NCI-H82 treated with DMSO at 0.1 percent for 48 hours (cell line): ENCODE measurements around the gene CRTAP.
A peak's percentile ranks its signal among the peaks of the same experiment; 100 is the strongest.
"Not testable (repeated sequence)": the region's sequence is repeated elsewhere in the genome, so short reads cannot be mapped to it uniquely, and the experiment has no call there.

Experiments
- DNase-seq: peaks from one replicate; lab custom pipeline; 2025; ENCODE audit not compliant: unreplicated experiment; lab: John Stamatoyannopoulos, UW

Gene CRTAP

DNA sequence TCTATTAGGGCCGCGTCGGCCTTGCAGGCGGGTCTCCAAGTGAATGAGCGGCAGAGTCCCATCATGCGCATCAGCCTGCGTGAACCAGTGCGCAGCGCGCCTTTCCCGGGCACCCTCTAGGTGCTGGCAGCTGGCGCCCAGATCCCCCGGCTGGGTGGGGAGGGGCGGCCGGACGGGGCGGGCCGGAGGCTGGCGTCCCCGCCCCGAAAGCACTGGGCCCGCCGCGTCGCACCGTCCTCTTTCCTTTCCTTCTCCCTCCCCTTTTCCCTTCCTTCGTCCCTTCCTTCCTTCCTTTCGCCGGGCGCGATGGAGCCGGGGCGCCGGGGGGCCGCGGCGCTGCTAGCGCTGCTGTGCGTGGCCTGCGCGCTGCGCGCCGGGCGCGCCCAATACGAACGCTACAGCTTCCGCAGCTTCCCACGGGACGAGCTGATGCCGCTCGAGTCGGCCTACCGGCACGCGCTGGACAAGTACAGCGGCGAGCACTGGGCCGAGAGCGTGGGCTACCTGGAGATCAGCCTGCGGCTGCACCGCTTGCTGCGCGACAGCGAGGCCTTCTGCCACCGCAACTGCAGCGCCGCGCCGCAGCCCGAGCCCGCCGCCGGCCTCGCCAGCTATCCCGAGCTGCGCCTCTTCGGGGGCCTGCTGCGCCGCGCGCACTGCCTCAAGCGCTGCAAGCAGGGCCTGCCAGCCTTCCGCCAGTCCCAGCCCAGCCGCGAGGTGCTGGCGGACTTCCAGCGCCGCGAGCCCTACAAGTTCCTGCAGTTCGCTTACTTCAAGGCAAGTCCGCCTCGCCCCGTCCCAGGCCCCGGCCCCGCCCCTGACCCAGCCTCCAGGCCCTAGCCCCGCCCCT lies at the start of gene CRTAP:
TSS of gene CRTAP (plus strand) at position 243 of the 850 bp plus-strand sequence. CDS start at position 307, 64 bp downstream.
- peak; percentile 50 for DNase-seq

- DNase-seq, result no peak
These were observed 48.9 kb upstream of the CRTAP start for GRCh38 chr3:33064929-33065328.

DNA sequence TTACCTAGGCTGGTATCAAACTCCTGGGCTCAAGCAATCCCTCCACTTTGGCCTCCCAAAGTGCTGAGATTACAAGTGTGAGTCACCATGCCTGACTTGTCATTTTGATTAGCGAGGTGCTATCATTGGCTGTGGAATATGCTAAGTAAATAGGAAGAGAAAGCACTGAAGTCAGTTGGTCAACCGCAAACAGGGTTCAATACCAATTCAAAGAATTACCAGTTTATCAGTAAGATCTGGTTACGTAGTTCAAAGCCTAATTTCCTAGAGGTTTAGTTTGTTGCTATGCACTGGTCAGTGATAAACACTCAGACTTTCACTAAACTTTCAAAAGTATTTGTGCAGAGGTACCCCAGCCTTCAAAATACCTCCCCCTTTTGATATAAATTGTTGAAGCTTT lies 46.3 kb upstream of the CRTAP start:
- no peak for DNase-seq

DNA sequence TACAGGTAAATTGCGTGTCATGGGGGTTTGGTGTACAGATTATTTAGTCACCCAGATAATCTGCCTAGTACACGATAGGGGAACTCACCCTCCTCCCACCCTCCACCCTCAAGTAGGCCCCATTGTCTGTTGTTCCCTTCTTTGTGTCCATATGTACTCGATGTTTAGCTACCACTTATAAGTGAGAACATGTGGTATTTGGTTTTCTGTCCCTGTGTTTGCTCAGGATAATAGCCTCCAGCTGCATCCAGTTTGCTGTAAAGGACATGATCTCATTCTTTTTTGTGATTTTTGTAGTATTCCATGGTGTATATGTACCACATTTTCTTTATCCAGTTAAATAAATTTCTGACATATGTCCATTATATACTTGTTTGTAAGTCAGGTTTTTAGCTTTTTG lies 44.0 kb upstream of the CRTAP start:
- not testable (repeated sequence) for DNase-seq

- DNase-seq, result no peak
These were observed 42.6 kb upstream of the CRTAP start for GRCh38 chr3:33071181-33071580.

- DNase-seq, result no peak
These were observed 41.9 kb upstream of the CRTAP start for GRCh38 chr3:33071946-33072345.

- DNase-seq, result peak; percentile 19
These were observed 39.4 kb upstream of the CRTAP start for GRCh38 chr3:33074217-33075067.

DNA sequence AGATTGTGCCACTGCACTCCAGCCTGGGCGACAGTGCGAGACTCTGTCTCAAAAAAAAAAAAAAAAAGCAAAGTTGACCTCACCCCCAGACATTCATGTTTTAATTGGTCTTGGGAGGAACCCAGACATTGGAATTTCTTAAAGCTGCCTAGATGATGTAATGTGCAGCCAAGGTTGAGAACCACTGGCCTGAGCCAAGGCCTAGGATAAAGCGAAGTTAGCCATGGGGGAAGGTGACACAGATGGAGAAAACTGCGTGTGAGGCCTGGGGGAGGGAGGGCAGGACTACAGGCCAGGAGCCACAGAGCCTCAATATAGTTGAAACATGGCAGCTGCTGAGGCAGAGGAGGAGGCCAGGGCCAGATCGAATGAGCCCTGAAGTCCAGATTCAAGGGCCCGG lies 37.8 kb upstream of the CRTAP start:
- no peak for DNase-seq

DNA sequence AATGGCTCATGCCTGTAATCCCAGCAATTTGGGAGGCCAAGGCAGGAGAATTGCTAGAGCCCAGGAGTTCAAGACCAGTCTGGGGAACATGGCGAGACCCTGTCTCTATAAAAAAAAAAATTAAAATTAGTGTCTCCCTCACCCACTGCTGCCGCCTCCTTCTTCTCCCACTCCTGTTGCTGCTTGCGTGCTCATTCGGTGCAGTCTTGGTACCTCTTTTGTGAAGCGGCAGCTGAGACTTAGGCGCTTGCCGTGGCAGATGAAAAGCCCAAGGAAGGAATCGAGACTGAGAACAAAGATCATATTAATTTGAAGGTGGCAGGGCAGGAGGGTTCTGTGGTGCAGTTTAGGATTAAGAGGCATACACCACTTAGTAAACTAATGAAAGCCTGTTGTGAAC lies 36.9 kb upstream of the CRTAP start:
- DNase-seq, result no peak

DNA sequence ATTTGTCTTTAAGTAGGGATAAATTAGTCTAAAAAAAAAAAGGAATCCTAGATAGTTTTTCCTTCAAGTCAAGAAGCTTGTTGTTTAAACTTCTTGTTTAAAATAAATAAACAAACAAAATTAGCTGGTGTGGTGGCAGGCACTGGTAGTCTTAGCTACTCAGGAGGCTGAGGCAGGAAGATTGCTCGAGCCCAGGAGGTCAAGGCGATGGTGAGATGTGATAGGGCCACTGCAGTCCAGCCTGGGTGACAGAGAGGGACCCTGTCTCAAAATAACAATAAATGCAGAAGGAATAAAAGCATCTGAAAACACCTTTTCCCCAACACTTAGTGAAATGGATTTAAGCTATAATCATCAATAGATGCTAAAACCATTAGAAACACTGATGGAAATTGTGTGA lies 35.8 kb upstream of the CRTAP start:
- DNase-seq, result no peak

DNA sequence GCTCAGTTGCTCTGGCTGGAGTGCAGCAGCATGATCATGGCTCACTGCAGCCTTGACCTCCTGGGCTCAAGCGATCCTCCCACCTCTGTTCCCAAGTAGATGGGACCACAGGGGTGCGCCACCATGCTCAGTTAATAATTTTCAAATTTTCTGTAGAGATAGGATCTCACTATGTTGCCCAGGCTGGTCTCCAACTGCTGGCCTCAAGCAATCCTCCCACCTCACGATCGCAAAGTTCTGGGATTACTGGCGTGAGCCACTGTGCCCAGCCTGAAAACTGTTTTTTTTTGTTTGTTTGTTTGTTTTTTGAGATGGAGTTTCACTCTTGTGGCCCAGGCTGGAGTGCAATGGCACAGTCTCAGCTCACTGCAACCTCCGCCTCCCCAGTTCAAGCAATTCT lies 34.0 kb upstream of the CRTAP start:
- not testable (repeated sequence) for DNase-seq

- no peak for DNase-seq
These were observed 32.0 kb upstream of the CRTAP start for GRCh38 chr3:33081812-33082211.

DNA sequence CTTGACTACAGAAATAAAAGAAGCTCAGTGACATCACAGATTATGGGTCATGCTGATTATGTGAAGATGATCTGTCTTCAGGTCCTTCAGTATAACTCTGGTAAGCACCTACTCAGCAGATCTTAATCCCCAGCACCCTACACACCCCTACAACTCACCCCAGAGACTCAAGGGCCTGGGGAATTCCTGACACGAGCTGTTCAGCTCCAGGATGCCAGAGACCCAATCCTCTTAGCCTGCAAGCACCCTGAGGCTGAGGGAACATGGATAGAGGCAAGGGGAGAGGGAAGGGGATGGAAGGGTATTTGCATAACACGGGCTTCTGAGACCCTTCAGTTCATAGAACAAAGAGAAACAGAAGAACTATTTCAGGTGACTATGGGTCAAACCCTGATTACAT lies 29.9 kb upstream of the CRTAP start:
- no peak for DNase-seq

DNA sequence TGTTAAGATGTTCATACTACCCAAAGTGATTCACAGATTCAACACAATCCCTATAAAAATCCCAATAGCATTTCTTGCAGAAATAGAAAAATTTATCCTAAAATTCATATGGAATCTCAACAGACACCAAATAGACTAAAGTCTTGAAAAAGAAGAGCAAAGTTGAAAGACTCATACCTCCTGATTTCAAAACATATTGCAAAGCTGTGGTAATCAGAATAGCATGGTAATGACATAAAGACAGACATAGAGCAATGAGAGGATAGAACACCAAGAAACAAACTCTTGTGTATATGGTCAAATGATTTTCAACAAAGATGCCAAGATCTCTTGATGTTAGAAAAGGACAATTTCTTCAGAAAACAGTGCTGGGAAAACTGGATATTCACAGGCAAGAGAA lies 25.1 kb upstream of the CRTAP start:
- DNase-seq, result no peak

- DNase-seq, result no peak
These were observed 24.3 kb upstream of the CRTAP start for GRCh38 chr3:33089515-33089914.

GRCh38 chr3:33091746-33092145 lies 22.1 kb upstream of the CRTAP start:
- no peak for DNase-seq

DNA sequence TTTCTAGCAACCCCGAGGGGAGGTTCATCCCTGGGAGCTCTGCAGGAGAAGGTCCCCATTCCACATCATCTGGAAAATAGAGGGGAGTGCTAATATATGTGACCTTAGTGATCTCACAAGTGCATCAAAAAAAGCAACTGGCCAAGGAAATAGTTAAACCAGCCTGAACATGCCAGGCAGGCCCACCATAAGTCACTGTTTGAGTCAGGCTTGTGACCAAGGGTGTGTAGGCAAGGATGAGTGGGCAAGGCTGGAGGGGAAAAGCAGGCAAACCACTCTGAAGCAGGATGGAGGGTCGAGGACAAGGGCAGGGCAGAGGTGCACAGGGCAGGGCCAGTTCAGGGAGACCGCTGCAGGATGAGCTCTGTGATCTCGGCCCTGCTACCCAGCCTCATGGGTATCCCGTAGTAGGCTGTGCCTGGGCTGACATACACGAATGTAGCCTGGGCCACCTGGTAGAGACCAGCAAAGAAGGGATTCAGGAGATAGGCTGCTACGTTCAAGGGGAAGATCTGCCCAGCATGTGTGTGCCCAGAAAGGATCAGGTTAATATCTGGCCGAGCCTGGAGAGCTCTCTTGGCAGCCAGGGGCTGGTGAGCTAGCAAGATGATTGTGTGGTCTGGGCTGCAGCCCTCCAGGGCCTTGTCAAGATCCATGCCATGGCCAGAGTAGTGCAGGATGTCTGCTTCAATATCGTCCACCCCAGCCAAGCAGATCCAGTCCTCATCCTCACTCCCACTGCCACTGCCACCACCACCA lies 21.1 kb upstream of the CRTAP start:
- no peak for DNase-seq

- DNase-seq, result no peak
These were observed 20.0 kb upstream of the CRTAP start for GRCh38 chr3:33093847-33094246.

DNA sequence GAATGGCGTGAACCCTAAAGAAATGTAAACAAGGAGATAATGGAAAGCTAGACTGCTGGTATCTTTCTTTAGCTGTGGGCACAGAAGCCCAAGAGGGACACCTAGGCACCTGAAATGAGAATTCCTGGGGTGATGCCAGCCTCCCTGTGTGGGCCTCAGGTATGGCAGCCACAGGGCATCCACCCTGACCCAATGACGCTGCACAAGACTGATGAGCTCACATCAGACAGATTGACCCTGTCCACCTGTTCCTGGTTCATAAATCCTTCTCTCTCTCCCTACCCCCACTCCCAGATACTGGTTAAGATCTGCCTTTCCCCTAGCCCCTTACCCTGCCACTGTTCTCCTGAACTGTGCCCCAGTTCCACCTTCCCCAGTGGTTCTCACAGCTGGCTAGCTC lies 18.4 kb upstream of the CRTAP start:
- no peak for DNase-seq

DNA sequence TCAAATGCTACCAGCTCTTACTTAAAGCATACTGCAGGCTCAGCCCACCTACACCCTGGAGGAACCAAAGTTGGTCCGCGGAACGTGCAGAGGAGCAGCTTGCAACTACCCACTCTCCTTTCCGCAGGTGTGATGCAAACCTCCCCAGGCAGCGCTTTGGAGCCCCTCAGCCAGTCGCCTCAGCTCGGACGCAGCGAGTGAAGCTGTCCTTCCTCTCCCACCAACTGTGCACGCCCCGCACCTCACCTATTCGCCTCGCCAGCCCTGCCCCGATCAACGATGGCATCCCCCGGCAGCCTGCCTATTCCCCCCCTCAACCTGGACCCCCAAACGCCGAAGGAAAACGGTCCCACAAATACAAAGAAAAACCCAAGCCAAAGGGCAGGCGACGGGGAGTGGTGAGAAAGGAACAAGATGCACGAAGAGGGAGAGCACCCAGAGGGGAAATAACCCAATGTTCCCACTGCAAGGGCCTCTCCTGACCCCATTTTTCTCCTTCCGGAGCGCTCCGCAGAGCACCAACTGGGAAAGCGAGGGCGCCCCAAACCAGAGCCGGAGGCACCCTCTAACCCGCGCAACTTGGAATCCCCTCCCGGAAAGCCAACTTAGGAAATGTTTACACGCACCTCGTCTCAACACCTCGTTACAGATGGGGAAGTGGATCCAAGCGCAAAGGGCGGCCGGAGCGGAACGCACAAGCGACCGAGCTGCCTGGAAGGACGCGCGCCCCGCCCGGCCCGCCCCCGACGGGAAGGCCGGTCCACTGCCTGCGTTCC lies 17.5 kb upstream of the CRTAP start:
- DNase-seq, result no peak
